Transverse colon (tissue), 4 donors: Measurements from ENCODE around the gene UTF1. TPM values are rescaled to one million over a fixed set of nuclear protein-coding genes. Genes with fewer than 3 reads are reported as not detected.

ENCODE experiments used
- DNase-seq: peaks from one replicate; pipeline ENCODE4 v3.0.0-alpha.2; 2019
- H3K27ac ChIP-seq, 4 donors: fragments of 200-600 bp; sonication (generic); 2 replicates each; pipeline ENCODE4 v1.5.1; 2016 to 2018; ENCODE audit warnings: inconsistent platforms in 4 of 4
- H3K27me3 ChIP-seq: fragments of 200-600 bp; sonication (generic); 2 replicates; pipeline ENCODE4 v1.5.1; 2017; ENCODE audit warnings: inconsistent platforms
- H3K36me3 ChIP-seq, 4 donors: fragments of 200-600 bp; sonication (generic); 2 replicates each; pipeline ENCODE4 v1.5.1; 2017 to 2019; ENCODE audit warnings: inconsistent platforms in 4 of 4
- H3K4me1 ChIP-seq, 4 donors: fragments of 200-600 bp; sonication (generic); 2 replicates each; pipeline ENCODE4 v1.5.1; 2017 to 2020; ENCODE audit warnings: inconsistent platforms in 4 of 4
- H3K4me3 ChIP-seq, 4 donors: fragments of 200-600 bp; sonication (generic); 1 replicate in 1 of 4; 2 replicates in 3 of 4; pipeline versions ENCODE4 v1.5.1 to v1.6.1; 2017 to 2019; ENCODE audit warnings: inconsistent platforms in 4 of 4
- H3K9me3 ChIP-seq, 2 donors: fragments of 200-600 bp; sonication (generic); 2 replicates each; pipeline ENCODE4 v1.5.1; 2017 to 2019; ENCODE audit warnings: inconsistent platforms in 2 of 2
- CTCF ChIP-seq, 5 experiments: fragments of 200-600 bp in 3 of 5; fragments of 450-650 bp in 2 of 5; sonication (generic) in 3 of 5; IDR thresholded peaks; 1 replicate in 2 of 5; 2 replicates in 3 of 5; pipeline ENCODE4 v1.5.1; 2016 to 2017; ENCODE audit warnings: antibody characterized with exemption in 5 of 5, inconsistent platforms in 3 of 5, mild to moderate bottlenecking in 2 of 5, moderate library complexity in 1 of 5
- EP300 ChIP-seq: sonication (generic); formaldehyde crosslinking; IDR thresholded peaks from one replicate; pipeline ENCODE4 v1.6.1; 2017; ENCODE audit warnings: antibody characterized with exemption, low read depth
- POLR2A ChIP-seq: fragments of 450-650 bp; IDR thresholded peaks from one replicate; pipeline ENCODE4 v1.6.1; 2016; ENCODE audit warnings: antibody characterized with exemption, mild to moderate bottlenecking, moderate library complexity
- POLR2AphosphoS5 ChIP-seq, 3 donors: sonication (generic); formaldehyde crosslinking; IDR thresholded peaks; one replicate each; pipeline ENCODE4 v1.6.1; 2016; ENCODE audit warnings: antibody characterized with exemption in 3 of 3
- WGBS, 2 donors: methylation state at CpG; one replicate each; pipeline ENCODE4 v1.1.5; 2018; ENCODE audit warnings: low coverage in 1 of 2; 5-methylcytosine and 5-hydroxymethylcytosine counted together
- in situ Hi-C, 4 donors: fragments of 200-750 bp; cut with MboI; loops; one replicate each; pipeline versions ENCODE4 v1.15.0 to v1.15.1; 2017; ENCODE audit warnings: low sequenced_read_pairs in 3 of 4, low pct_ligation_motif_present in 1 of 4, low pct_unique_long_range_greater_than_20kb in 1 of 4
- intact Hi-C: fragments of 100-400 bp; cut with DNase I; formaldehyde crosslinking; loops from one replicate; pipeline ENCODE4 v1.15.1; 2023; ENCODE audit warnings: low total_unique reads
- total RNA-seq, 4 donors: library from RNA; depleted of rRNA; stranded (reverse); fragments of >200 nt; gene quantifications; one replicate each; pipeline ENCODE4 v1.1.0, GENCODE V29; 2016

Gene UTF1
- total RNA-seq, 4 donors from 2014 or later: not detected

- Histone ChIP-seq H3K27me3 (peaks cover 7% of the 10 kb centered on the region), H3K27ac (no peak overlapping the region), H3K4me3 (no peak overlapping the region), H3K4me1 (no peaks in the 10 kb centered on the region), H3K36me3 (no peaks in the 10 kb centered on the region), H3K9me3 (no peaks in the 10 kb centered on the region)
- 81 to 86% methylated on average over 7 to 18 of the region's 19 CpGs for WGBS, 2 donors
- intact Hi-C loops (no loop called here), in situ Hi-C loops (no loop called here)
- DNase-seq: no peak
- TF ChIP-seq EP300: no peak
- no peak for TF ChIP-seq POLR2A
- TF ChIP-seq CTCF (IDR thresholded peaks at IDR 0.05): no peak
- TF ChIP-seq POLR2AphosphoS5 (IDR thresholded peaks at IDR 0.05): no peak
These were observed 34.9 kb upstream of the UTF1 start for GRCh38 chr10:133195096-133195495.

- intact Hi-C loops: no loop called here
- Histone ChIP-seq H3K9me3 (no peaks in the 10 kb centered on the region), H3K4me1 (no peaks in the 10 kb centered on the region), H3K27ac (no peak overlapping the region), H3K4me3 (no peak overlapping the region), H3K27me3 (peaks cover 7% of the 10 kb centered on the region), H3K36me3 (no peaks in the 10 kb centered on the region)
- DNase-seq: no peak
- in situ Hi-C loops: no loop called here
- WGBS, 2 donors: 94% methylated on average over 23 of the region's 23 CpGs; no CpG with 5 or more reads in 1 of the 2 donors
- TF ChIP-seq POLR2AphosphoS5 (IDR thresholded peaks at IDR 0.05) (no peak), POLR2A (no peak), EP300 (no peak), CTCF (IDR thresholded peaks at IDR 0.05) (no peak)
These were observed 34.4 kb upstream of the UTF1 start for GRCh38 chr10:133195611-133196010.

GRCh38 chr10:133196221-133196915, 33.6 kb upstream of the UTF1 start:
- 81% methylated on average over 22 of the region's 24 CpGs; no CpG with 5 or more reads in 1 of the 2 donors for WGBS, 2 donors
- H3K27ac ChIP-seq: no peak overlapping the region
- intact Hi-C loops (no loop called here), in situ Hi-C loops (no loop called here)
- TF ChIP-seq POLR2AphosphoS5 (IDR thresholded peaks at IDR 0.05) (no peak), POLR2A (no peak), CTCF (IDR thresholded peaks at IDR 0.05) (no peak), EP300 (no peak)
- no peak overlapping the region for H3K4me3 ChIP-seq
- no peaks in the 10 kb centered on the region for H3K9me3 ChIP-seq
- H3K36me3 ChIP-seq: no peaks in the 10 kb centered on the region
- DNase-seq: no peak
- H3K27me3 ChIP-seq: peaks cover 7% of the 10 kb centered on the region
- no peaks in the 10 kb centered on the region for H3K4me1 ChIP-seq

GRCh38 chr10:133196936-133197758, 32.9 kb upstream of the UTF1 start:
- H3K36me3 ChIP-seq: no peaks in the 10 kb centered on the region
- no peak overlapping the region for H3K4me3 ChIP-seq
- no peaks in the 10 kb centered on the region for H3K9me3 ChIP-seq
- no peaks in the 10 kb centered on the region for H3K4me1 ChIP-seq
- DNase-seq: no peak
- intact Hi-C loops: no loop called here
- TF ChIP-seq POLR2A (no peak), EP300 (no peak), POLR2AphosphoS5 (IDR thresholded peaks at IDR 0.05) (no peak), CTCF (IDR thresholded peaks at IDR 0.05) (no peak)
- 82% methylated on average over 35 of the region's 40 CpGs; no CpG with 5 or more reads in 1 of the 2 donors for WGBS, 2 donors
- in situ Hi-C loops: no loop called here
- H3K27ac ChIP-seq: no peak overlapping the region
- peaks cover 7% of the 10 kb centered on the region for H3K27me3 ChIP-seq
